Measurements from ENCODE around the gene PPP1R9A. TPM values are rescaled to one million over a fixed set of nuclear protein-coding genes. Genes with fewer than 3 reads are reported as not detected.

Gene PPP1R9A
- total and polyA plus RNA-seq, 10 of the 15 experiments (the other 5 are each of a cell fraction or from before 2014, with no cell fraction given), result 0.04 to 0.12 TPM; not detected in 8

DNA sequence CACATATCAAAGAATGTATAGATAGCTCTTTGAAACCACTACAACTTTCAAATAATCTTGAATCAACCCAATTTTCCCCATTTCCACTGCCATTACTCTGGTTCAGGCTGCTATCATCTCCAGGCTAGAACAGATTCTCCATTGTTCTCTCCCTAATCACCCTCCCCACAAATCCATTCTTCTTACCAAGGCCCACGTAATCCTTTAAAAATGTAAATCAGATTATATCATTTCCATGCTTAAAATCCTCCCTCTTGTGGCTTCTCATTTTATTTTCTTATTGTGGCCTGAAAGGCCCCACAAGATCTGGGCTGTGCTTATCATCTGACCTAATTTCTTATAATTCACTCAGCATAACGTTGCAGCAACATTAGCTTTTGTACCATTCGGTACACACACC lies 420.0 kb downstream of the PPP1R9A start (continued):
- TF ChIP-seq TAF1 (IDR thresholded peaks at IDR 0.05; ENCODE audit: borderline replicate concordance, low read depth, low read length), result no peak
- TF ChIP-seq, protein P1, sequence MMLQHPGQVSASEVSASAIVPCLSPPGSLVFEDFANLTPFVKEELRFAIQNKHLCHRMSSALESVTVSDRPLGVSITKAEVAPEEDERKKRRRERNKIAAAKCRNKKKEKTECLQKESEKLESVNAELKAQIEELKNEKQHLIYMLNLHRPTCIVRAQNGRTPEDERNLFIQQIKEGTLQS (IDR thresholded peaks at IDR 0.05; ENCODE audit: borderline replicate concordance, extremely low read depth, low read depth, low read length), result no peak
- no peak for TF ChIP-seq SMAD1 (IDR thresholded peaks at IDR 0.05; ENCODE audit: low read depth, partially characterized antibody)
- TF ChIP-seq MTA2 (IDR thresholded peaks at IDR 0.05; ENCODE audit: low read depth), result no peak
- TF ChIP-seq HDGF (IDR thresholded peaks at IDR 0.05), result no peak

DNA sequence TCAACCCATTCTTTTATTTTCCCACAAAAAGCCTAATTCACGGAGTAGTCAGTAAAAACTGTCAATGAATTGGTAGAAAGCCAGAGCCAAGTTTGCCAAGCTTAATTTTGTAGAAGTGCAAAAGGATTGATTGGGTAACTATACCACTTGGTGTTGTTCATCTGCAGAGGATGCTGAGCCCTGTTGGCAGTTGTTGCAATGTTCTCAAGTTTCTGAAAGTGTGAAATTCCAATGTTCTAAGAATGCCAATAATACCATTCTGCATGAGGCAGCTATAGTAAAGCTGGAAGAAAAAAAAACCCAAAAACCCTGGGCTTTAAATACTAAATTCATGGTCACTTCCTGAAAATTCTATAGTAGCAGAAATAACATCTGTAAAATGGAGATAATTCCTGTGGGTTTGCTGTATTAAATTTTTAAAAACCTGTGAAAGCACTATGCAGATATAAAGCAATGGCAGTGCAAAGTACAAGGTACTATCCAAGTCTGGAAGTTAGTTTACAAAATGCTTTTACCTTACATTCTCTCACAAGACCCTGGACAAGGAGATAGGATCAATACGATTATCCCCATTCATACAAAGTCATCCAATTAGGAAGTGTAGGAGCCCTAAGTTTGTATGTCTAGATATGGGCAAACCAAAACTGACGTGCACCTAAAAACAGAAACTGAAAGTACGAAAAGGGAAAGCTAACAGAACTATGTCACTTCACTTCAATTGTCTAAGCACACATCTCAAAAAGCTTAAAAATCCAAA lies 423.0 kb downstream of the PPP1R9A start:
- in situ Hi-C loops (cut with MboI) (no loop called here), intact Hi-C loops (cut with micrococcal nuclease; ENCODE audit: unreplicated experiment) (no loop called here)
- peak overlapping the region; percentile 16; the same call in 1 of the 2 replicates for H3K4me3 ChIP-seq
- H3K79me2 ChIP-seq (ENCODE audit: control insufficient read depth, insufficient read depth, low read length), result no peaks in the 10 kb centered on the region
- H3K9me3 ChIP-seq (replicated peaks; ENCODE audit: control insufficient read depth, insufficient read depth, low read length), result no peaks in the 10 kb centered on the region; the same call in 2 of the 3 replicates
- H3K4me2 ChIP-seq (ENCODE audit: control insufficient read depth, insufficient read depth), result peak overlapping the region; percentile 69
- peak; percentile 98 for ATAC-seq
- ChIA-PET CTCF (interaction anchor here (0.9 kb wide), 1 partner anchor 22 kb away, joined by 3 read pairs; no protein-coding TSS in a partner anchor), SMC1A (ENCODE audit: uncharacterized antibody, unreplicated experiment) (interaction anchor here (0.6 to 3.3 kb wide), 14 partner anchors 8 to 149 kb away, joined by 3 to 12 read pairs (median 4); no protein-coding TSS in a partner anchor), POLR2A (no interaction called here), RAD21 (ENCODE audit: unreplicated experiment) (interaction anchor here (1.4 to 1.9 kb wide), 2 partner anchors 14 to 147 kb away, joined by 3 to 8 read pairs; no protein-coding TSS in a partner anchor)
- peak; percentile 90 for FAIRE-seq
- H3K36me3 ChIP-seq (ENCODE audit: control insufficient read depth in 2 of 2, insufficient read depth in 2 of 2, low read length in 1 of 2), result no peaks in the 10 kb centered on the region
- DNase-seq (ENCODE audit: low read depth, low spot score), result peak; percentile 33
- peak overlapping the region; percentile 93 for H2AFZ ChIP-seq (ENCODE audit: control insufficient read depth, low read depth, low read length)
- no peak overlapping the region; the same call in 1 of the 2 replicates for H3K9ac ChIP-seq (ENCODE audit: control insufficient read depth, insufficient read depth, low read length)
- H3K4me1 ChIP-seq (ENCODE audit: control insufficient read depth, insufficient read depth, low read length), result peaks cover 3% of the 10 kb centered on the region
- no peaks in the 10 kb centered on the region for H4K20me1 ChIP-seq (ENCODE audit: control insufficient read depth, insufficient read depth)
- no peak overlapping the region; the same call in 1 of the 2 replicates for H3K27ac ChIP-seq (ENCODE audit: control insufficient read depth, insufficient read depth)
- BruUV-seq (replicated peaks), result no TSS peak
- WGBS (ENCODE audit: insufficient coverage, insufficient replicate concordance, low lambda C conversion rate, missing lambda C conversion rate), result 1% methylated on average over 4 of the region's 4 CpGs
- H3K27me3 ChIP-seq (replicated peaks in 1 of 2; ENCODE audit: control insufficient read depth in 2 of 2, insufficient read depth in 2 of 2, low read length in 1 of 2), result no peaks in the 10 kb centered on the region
- TF ChIP-seq, protein P2, sequence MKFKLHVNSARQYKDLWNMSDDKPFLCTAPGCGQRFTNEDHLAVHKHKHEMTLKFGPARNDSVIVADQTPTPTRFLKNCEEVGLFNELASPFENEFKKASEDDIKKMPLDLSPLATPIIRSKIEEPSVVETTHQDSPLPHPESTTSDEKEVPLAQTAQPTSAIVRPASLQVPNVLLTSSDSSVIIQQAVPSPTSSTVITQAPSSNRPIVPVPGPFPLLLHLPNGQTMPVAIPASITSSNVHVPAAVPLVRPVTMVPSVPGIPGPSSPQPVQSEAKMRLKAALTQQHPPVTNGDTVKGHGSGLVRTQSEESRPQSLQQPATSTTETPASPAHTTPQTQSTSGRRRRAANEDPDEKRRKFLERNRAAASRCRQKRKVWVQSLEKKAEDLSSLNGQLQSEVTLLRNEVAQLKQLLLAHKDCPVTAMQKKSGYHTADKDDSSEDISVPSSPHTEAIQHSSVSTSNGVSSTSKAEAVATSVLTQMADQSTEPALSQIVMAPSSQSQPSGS (IDR thresholded peaks at IDR 0.05; ENCODE audit: low read length), result peak; percentile 56; the same call in 1 of the 2 replicates
- TF ChIP-seq IRF4 (IDR thresholded peaks at IDR 0.05; ENCODE audit: low read depth, low read length), result 0 out of 2 replicates have a peak, but pooled peaks have one; percentile 32
- TF ChIP-seq HDAC2 (IDR thresholded peaks at IDR 0.05), result no peak
- TF ChIP-seq SRF (IDR thresholded peaks at IDR 0.05; ENCODE audit: low read depth in 2 of 2, low read length in 2 of 2), result peak in 1 of 2 experiments; percentile 82; a peak in 1 of 4 replicates
- TF ChIP-seq NFIC (IDR thresholded peaks at IDR 0.05; ENCODE audit: low read depth, low read length), result 0 out of 2 replicates have a peak, but pooled peaks have one; percentile 1
- TF ChIP-seq YY1 (IDR thresholded peaks at IDR 0.05; ENCODE audit: low read depth, low read length), result no peak
- TF ChIP-seq MEF2B (IDR thresholded peaks at IDR 0.05; ENCODE audit: partially characterized antibody, poor library complexity, severe bottlenecking), result peak; percentile 22
- TF ChIP-seq, protein P3, sequence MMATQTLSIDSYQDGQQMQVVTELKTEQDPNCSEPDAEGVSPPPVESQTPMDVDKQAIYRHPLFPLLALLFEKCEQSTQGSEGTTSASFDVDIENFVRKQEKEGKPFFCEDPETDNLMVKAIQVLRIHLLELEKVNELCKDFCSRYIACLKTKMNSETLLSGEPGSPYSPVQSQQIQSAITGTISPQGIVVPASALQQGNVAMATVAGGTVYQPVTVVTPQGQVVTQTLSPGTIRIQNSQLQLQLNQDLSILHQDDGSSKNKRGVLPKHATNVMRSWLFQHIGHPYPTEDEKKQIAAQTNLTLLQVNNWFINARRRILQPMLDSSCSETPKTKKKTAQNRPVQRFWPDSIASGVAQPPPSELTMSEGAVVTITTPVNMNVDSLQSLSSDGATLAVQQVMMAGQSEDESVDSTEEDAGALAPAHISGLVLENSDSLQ (IDR thresholded peaks at IDR 0.05), result peak; percentile 35; the same call in 1 of the 2 replicates
- TF ChIP-seq ATF7 (IDR thresholded peaks at IDR 0.05; ENCODE audit: low read depth), result peak; percentile 85; the same call in 1 of the 2 replicates
- TF ChIP-seq, protein P4, sequence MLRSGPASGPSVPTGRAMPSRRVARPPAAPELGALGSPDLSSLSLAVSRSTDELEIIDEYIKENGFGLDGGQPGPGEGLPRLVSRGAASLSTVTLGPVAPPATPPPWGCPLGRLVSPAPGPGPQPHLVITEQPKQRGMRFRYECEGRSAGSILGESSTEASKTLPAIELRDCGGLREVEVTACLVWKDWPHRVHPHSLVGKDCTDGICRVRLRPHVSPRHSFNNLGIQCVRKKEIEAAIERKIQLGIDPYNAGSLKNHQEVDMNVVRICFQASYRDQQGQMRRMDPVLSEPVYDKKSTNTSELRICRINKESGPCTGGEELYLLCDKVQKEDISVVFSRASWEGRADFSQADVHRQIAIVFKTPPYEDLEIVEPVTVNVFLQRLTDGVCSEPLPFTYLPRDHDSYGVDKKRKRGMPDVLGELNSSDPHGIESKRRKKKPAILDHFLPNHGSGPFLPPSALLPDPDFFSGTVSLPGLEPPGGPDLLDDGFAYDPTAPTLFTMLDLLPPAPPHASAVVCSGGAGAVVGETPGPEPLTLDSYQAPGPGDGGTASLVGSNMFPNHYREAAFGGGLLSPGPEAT (IDR thresholded peaks at IDR 0.05; ENCODE audit: low read depth), result 0 out of 2 replicates have a peak, but pooled peaks have one; percentile 27
- TF ChIP-seq, protein P5, sequence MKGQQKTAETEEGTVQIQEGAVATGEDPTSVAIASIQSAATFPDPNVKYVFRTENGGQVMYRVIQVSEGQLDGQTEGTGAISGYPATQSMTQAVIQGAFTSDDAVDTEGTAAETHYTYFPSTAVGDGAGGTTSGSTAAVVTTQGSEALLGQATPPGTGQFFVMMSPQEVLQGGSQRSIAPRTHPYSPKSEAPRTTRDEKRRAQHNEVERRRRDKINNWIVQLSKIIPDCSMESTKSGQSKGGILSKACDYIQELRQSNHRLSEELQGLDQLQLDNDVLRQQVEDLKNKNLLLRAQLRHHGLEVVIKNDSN (IDR thresholded peaks at IDR 0.05; ENCODE audit: borderline replicate concordance, extremely low read length, insufficient read depth, low read depth, low read length), result no peak

Measured in GM12878 (cell line).